GM23338 (cell line): Measurements from ENCODE around the gene PKM. TPM values are rescaled to one million over a fixed set of nuclear protein-coding genes. Genes with fewer than 3 reads are reported as not detected.

Experiments
- ATAC-seq: fragments of 200-7000 bp; cut with Tn5 transposase; 3 replicates; pipeline ENCODE4 v1.9.1; 2020
- DNase-seq: peaks from one replicate; pipeline ENCODE4 v3.0.0-alpha.2; 2015; ENCODE audit warnings: low spot score
- H2AFZ ChIP-seq: fragments of 200-600 bp; sonication (generic); 2 replicates; pipeline ENCODE4 v1.8.0; 2016; ENCODE audit warnings: antibody characterized with exemption, mild to moderate bottlenecking, moderate library complexity
- H3F3A ChIP-seq: fragments of 200-600 bp; sonication (generic); replicated peaks from 2 replicates; pipeline ENCODE4 v1.8.0; 2017; ENCODE audit warnings: antibody characterized with exemption, mixed run types, low read depth
- H3K27ac ChIP-seq: fragments of 200-600 bp; sonication (generic); 2 replicates; pipeline ENCODE4 v1.6.1; 2016; ENCODE audit warnings: low read depth
- H3K27me3 ChIP-seq: fragments of 200-600 bp; sonication (generic); 2 replicates; pipeline ENCODE4 v1.8.0; 2016; ENCODE audit warnings: mild to moderate bottlenecking, mixed run types, moderate library complexity; ENCODE audit not compliant: insufficient read depth
- H3K36me3 ChIP-seq: fragments of 200-600 bp; sonication (generic); 2 replicates; pipeline ENCODE4 v1.8.0; 2016; ENCODE audit warnings: mild to moderate bottlenecking; ENCODE audit not compliant: insufficient read depth
- H3K4me1 ChIP-seq: fragments of 200-600 bp; sonication (generic); 2 replicates; pipeline ENCODE4 v1.8.0; 2016; ENCODE audit warnings: mild to moderate bottlenecking, moderate library complexity; ENCODE audit not compliant: insufficient read depth
- H3K4me2 ChIP-seq: fragments of 200-600 bp; sonication (generic); 2 replicates; pipeline ENCODE4 v1.7.1; 2017; ENCODE audit warnings: mixed run types
- H3K4me3 ChIP-seq: fragments of 200-600 bp; sonication (generic); 2 replicates; pipeline ENCODE4 v1.6.1; 2016; ENCODE audit warnings: mixed run types
- H3K79me2 ChIP-seq: fragments of 200-600 bp; sonication (generic); replicated peaks from 2 replicates; pipeline ENCODE4 v1.8.0; 2017; ENCODE audit warnings: mild to moderate bottlenecking; ENCODE audit not compliant: insufficient read depth
- H3K9me2 ChIP-seq: fragments of 200-600 bp; sonication (generic); 2 replicates; pipeline ENCODE4 v1.8.0; 2017; ENCODE audit not compliant: insufficient read depth
- H4K20me1 ChIP-seq: fragments of 200-600 bp; sonication (generic); replicated peaks from 2 replicates; pipeline ENCODE4 v1.8.0; 2017; ENCODE audit warnings: mild to moderate bottlenecking; ENCODE audit not compliant: insufficient read depth
- H3K27ac Mint-ChIP-seq: 2 replicates; pipeline ENCODE4 v1.8.0; 2020; ENCODE audit warnings: inconsistent platforms, mild to moderate bottlenecking, moderate library complexity, mixed read lengths
- H3K27me3 Mint-ChIP-seq: 3 replicates; pipeline ENCODE4 v1.8.0; 2022; ENCODE audit warnings: low read depth, mild to moderate bottlenecking, moderate library complexity, mixed read lengths, inconsistent platforms; ENCODE audit not compliant: insufficient read depth, poor library complexity
- H3K36me3 Mint-ChIP-seq: 3 replicates; pipeline ENCODE4 v1.8.0; 2021; ENCODE audit warnings: low read depth, mild to moderate bottlenecking, inconsistent platforms, moderate library complexity, mixed read lengths
- H3K4me1 Mint-ChIP-seq: 3 replicates; pipeline ENCODE4 v1.8.0; 2020; ENCODE audit warnings: mild to moderate bottlenecking, inconsistent platforms, mixed read lengths
- H3K4me3 Mint-ChIP-seq: 3 replicates; pipeline ENCODE4 v1.8.0; 2021; ENCODE audit warnings: moderate library complexity, mild to moderate bottlenecking, inconsistent platforms, mixed read lengths
- H3K9me3 Mint-ChIP-seq: 3 replicates; pipeline ENCODE4 v1.8.0; 2020; ENCODE audit warnings: moderate library complexity, mild to moderate bottlenecking, inconsistent platforms, mixed read lengths
- CREB1 ChIP-seq: fragments of 250-450 bp; sonication (Bioruptor Pico); IDR thresholded peaks from 2 replicates; pipeline ENCODE4 v1.5.0; 2020; ENCODE audit warnings: low read depth, mild to moderate bottlenecking, moderate library complexity
- CTCF ChIP-seq, 2 experiments: fragments of 200-600 bp in 1 of 2; sonication (generic) in 1 of 2; conservative IDR thresholded peaks; 2 replicates each; pipeline versions ENCODE4 v1.5.1 to v1.6.1; 2016 to 2017; ENCODE audit warnings: antibody characterized with exemption in 2 of 2, low read depth in 2 of 2, mild to moderate bottlenecking in 2 of 2, moderate library complexity in 1 of 2
- EZH2 ChIP-seq: fragments of 200-600 bp; sonication (generic); IDR thresholded peaks from one replicate; pipeline ENCODE4 v1.8.0; 2017; ENCODE audit warnings: antibody characterized with exemption, mild to moderate bottlenecking, low read depth; ENCODE audit not compliant: unreplicated experiment
- EZH2phosphoT487 ChIP-seq: fragments of 200-600 bp; sonication (generic); IDR thresholded peaks from one replicate; pipeline ENCODE4 v1.8.1; 2018; ENCODE audit warnings: antibody characterized with exemption; ENCODE audit not compliant: unreplicated experiment
- JUNB ChIP-seq: IDR thresholded peaks from one replicate; pipeline ENCODE4 v1.6.1; 2016; ENCODE audit warnings: antibody characterized with exemption; ENCODE audit not compliant: unreplicated experiment
- NANOG ChIP-seq: IDR thresholded peaks from 2 replicates; pipeline ENCODE4 v1.6.1; 2016; ENCODE audit warnings: antibody characterized with exemption, borderline replicate concordance
- POLR2AphosphoS5 ChIP-seq: IDR thresholded peaks from 2 replicates; pipeline ENCODE4 v1.6.1; 2016; ENCODE audit warnings: antibody characterized with exemption, low read depth
- STAT1 ChIP-seq: IDR thresholded peaks from one replicate; pipeline ENCODE4 v1.6.1; 2016; ENCODE audit warnings: antibody characterized with exemption; ENCODE audit not compliant: unreplicated experiment
- ZNF114 ChIP-seq: fragments of 250-450 bp; sonication (Bioruptor Pico); IDR thresholded peaks from 2 replicates; pipeline ENCODE4 v1.5.0; 2020; ENCODE audit warnings: mild to moderate bottlenecking, moderate library complexity
- ZNF331 ChIP-seq: fragments of 250-450 bp; sonication (Bioruptor Pico); IDR thresholded peaks from 2 replicates; pipeline ENCODE4 v1.5.0; 2020; ENCODE audit warnings: low read depth, mild to moderate bottlenecking, moderate library complexity
- polyA plus RNA-seq: library from polyadenylated mRNA; unstranded; fragments of >200 nt; fragmentation: Nextera tagmentation; extraction: Ambion mirVana; gene quantifications from 2 replicates; pipeline ENCODE4 v1.2.1, GENCODE V29; 2016
- total RNA-seq: library from RNA; depleted of rRNA; stranded (reverse); fragments of >200 nt; shearing (Covaris generic); gene quantifications from 2 replicates; pipeline ENCODE4 v1.2.3, GENCODE V29; 2014
- TF ChIP-seq, protein P1 (sequence below): IDR thresholded peaks from 2 replicates; pipeline ENCODE4 v1.6.1; 2016; ENCODE audit warnings: antibody characterized with exemption
- TF ChIP-seq, protein P2 (sequence below): fragments of 250-450 bp; sonication (Bioruptor Pico); IDR thresholded peaks from 2 replicates; pipeline ENCODE4 v1.5.0; 2020; ENCODE audit warnings: mild to moderate bottlenecking, moderate library complexity
- TF ChIP-seq, protein P3 (sequence below): IDR thresholded peaks from one replicate; pipeline ENCODE4 v1.6.1; 2018; ENCODE audit warnings: antibody characterized with exemption; ENCODE audit not compliant: unreplicated experiment

The PKM gene
- total and polyA plus RNA-seq, 2 experiments from 2014 or later: 432 to 1,137 TPM

- H3K27me3 Mint-ChIP-seq: peaks cover 43% of the 10 kb centered on the region
Observed at GRCh38 chr15:72193836-72194396, 37.1 kb downstream of the PKM start.

More at GRCh38 chr15:72193836-72194396, 37.1 kb downstream of the PKM start:
- Mint-ChIP-seq H3K4me3 (no peak overlapping the region; the same call in 2 of the 3 replicates), H3K4me1 (peaks cover 24% of the 10 kb centered on the region), H3K36me3 (peaks cover 11% of the 10 kb centered on the region), H3K9me3 (peaks cover 3% of the 10 kb centered on the region; the same call in 2 of the 3 replicates), H3K27ac (no peak overlapping the region; the same call in 1 of the 2 replicates)
- Histone ChIP-seq H3K9me2 (no peaks in the 10 kb centered on the region), H4K20me1 (peaks cover 7% of the 10 kb centered on the region; the same call in 1 of the 2 replicates), H3K79me2 (no peaks in the 10 kb centered on the region), H3K27me3 (peaks cover 21% of the 10 kb centered on the region), H3K4me3 (no peak overlapping the region), H3K36me3 (peaks cover 2% of the 10 kb centered on the region; the same call in 1 of the 2 replicates), H3K4me2 (peak overlapping the region; percentile 60; the same call in 1 of the 2 replicates), H2AFZ (no peak overlapping the region), H3F3A (peaks cover 24% of the 10 kb centered on the region), H3K27ac (no peak overlapping the region), H3K4me1 (peaks cover 15% of the 10 kb centered on the region; the same call in 1 of the 2 replicates)
- ATAC-seq (no peak), DNase-seq (peak; percentile 25)
- TF ChIP-seq ZNF114 (CRISPR knock-in tag): no peak
- TF ChIP-seq, protein P1, sequence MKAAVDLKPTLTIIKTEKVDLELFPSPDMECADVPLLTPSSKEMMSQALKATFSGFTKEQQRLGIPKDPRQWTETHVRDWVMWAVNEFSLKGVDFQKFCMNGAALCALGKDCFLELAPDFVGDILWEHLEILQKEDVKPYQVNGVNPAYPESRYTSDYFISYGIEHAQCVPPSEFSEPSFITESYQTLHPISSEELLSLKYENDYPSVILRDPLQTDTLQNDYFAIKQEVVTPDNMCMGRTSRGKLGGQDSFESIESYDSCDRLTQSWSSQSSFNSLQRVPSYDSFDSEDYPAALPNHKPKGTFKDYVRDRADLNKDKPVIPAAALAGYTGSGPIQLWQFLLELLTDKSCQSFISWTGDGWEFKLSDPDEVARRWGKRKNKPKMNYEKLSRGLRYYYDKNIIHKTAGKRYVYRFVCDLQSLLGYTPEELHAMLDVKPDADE: no peak
- TF ChIP-seq STAT1: no peak
- TF ChIP-seq, protein P2, sequence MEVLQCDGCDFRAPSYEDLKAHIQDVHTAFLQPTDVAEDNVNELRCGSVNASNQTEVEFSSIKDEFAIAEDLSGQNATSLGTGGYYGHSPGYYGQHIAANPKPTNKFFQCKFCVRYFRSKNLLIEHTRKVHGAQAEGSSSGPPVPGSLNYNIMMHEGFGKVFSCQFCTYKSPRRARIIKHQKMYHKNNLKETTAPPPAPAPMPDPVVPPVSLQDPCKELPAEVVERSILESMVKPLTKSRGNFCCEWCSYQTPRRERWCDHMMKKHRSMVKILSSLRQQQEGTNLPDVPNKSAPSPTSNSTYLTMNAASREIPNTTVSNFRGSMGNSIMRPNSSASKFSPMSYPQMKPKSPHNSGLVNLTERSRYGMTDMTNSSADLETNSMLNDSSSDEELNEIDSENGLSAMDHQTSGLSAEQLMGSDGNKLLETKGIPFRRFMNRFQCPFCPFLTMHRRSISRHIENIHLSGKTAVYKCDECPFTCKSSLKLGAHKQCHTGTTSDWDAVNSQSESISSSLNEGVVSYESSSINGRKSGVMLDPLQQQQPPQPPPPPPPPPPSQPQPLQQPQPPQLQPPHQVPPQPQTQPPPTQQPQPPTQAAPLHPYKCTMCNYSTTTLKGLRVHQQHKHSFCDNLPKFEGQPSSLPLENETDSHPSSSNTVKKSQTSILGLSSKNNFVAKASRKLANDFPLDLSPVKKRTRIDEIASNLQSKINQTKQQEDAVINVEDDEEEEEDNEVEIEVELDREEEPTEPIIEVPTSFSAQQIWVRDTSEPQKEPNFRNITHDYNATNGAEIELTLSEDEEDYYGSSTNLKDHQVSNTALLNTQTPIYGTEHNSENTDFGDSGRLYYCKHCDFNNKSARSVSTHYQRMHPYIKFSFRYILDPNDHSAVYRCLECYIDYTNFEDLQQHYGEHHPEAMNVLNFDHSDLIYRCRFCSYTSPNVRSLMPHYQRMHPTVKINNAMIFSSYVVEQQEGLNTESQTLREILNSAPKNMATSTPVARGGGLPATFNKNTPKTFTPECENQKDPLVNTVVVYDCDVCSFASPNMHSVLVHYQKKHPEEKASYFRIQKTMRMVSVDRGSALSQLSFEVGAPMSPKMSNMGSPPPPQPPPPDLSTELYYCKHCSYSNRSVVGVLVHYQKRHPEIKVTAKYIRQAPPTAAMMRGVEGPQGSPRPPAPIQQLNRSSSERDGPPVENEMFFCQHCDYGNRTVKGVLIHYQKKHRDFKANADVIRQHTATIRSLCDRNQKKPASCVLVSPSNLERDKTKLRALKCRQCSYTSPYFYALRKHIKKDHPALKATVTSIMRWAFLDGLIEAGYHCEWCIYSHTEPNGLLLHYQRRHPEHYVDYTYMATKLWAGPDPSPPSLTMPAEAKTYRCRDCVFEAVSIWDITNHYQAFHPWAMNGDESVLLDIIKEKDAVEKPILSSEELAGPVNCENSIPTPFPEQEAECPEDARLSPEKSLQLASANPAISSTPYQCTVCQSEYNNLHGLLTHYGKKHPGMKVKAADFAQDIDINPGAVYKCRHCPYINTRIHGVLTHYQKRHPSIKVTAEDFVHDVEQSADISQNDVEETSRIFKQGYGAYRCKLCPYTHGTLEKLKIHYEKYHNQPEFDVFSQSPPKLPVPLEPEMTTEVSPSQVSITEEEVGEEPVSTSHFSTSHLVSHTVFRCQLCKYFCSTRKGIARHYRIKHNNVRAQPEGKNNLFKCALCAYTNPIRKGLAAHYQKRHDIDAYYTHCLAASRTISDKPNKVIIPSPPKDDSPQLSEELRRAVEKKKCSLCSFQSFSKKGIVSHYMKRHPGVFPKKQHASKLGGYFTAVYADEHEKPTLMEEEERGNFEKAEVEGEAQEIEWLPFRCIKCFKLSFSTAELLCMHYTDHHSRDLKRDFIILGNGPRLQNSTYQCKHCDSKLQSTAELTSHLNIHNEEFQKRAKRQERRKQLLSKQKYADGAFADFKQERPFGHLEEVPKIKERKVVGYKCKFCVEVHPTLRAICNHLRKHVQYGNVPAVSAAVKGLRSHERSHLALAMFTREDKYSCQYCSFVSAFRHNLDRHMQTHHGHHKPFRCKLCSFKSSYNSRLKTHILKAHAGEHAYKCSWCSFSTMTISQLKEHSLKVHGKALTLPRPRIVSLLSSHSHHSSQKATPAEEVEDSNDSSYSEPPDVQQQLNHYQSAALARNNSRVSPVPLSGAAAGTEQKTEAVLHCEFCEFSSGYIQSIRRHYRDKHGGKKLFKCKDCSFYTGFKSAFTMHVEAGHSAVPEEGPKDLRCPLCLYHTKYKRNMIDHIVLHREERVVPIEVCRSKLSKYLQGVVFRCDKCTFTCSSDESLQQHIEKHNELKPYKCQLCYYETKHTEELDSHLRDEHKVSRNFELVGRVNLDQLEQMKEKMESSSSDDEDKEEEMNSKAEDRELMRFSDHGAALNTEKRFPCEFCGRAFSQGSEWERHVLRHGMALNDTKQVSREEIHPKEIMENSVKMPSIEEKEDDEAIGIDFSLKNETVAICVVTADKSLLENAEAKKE (CRISPR knock-in tag): no peak
- no peak for TF ChIP-seq CREB1 (CRISPR knock-in tag)
- no peak for TF ChIP-seq JUNB
- TF ChIP-seq CTCF (conservative IDR thresholded peaks at IDR 0.05; ENCODE audit: low read depth in 2 of 2): no peak
- no peak for TF ChIP-seq NANOG
- TF ChIP-seq, protein P3, sequence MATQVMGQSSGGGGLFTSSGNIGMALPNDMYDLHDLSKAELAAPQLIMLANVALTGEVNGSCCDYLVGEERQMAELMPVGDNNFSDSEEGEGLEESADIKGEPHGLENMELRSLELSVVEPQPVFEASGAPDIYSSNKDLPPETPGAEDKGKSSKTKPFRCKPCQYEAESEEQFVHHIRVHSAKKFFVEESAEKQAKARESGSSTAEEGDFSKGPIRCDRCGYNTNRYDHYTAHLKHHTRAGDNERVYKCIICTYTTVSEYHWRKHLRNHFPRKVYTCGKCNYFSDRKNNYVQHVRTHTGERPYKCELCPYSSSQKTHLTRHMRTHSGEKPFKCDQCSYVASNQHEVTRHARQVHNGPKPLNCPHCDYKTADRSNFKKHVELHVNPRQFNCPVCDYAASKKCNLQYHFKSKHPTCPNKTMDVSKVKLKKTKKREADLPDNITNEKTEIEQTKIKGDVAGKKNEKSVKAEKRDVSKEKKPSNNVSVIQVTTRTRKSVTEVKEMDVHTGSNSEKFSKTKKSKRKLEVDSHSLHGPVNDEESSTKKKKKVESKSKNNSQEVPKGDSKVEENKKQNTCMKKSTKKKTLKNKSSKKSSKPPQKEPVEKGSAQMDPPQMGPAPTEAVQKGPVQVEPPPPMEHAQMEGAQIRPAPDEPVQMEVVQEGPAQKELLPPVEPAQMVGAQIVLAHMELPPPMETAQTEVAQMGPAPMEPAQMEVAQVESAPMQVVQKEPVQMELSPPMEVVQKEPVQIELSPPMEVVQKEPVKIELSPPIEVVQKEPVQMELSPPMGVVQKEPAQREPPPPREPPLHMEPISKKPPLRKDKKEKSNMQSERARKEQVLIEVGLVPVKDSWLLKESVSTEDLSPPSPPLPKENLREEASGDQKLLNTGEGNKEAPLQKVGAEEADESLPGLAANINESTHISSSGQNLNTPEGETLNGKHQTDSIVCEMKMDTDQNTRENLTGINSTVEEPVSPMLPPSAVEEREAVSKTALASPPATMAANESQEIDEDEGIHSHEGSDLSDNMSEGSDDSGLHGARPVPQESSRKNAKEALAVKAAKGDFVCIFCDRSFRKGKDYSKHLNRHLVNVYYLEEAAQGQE: no peak
- TF ChIP-seq POLR2AphosphoS5: no peak
- no peak for TF ChIP-seq EZH2
- TF ChIP-seq EZH2phosphoT487: no peak
- no peak for TF ChIP-seq ZNF331 (CRISPR knock-in tag)
